ENCODE results near the gene MAP7D3.

MAP7D3 gene

DNA sequence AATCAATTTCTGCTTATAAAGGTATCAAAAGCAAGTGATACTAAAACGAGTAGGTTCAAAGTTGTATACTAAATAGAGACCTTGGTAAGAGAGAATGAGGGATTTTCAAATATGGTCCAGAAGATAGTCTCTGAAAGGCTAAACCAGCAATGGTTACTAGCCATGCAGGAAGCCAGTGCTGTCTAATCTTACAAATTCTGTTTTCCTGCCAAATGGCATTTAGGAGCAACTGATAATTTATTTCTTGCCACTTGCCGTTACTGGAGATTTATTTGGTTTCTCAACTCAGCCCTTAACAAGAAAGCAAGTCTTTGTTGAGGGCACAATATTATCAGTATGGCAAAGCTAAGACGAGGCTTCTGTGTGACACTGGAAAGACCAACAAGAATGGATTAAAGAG, 47.2 kb downstream of the MAP7D3 start:
- TF ChIP-seq, protein P1, sequence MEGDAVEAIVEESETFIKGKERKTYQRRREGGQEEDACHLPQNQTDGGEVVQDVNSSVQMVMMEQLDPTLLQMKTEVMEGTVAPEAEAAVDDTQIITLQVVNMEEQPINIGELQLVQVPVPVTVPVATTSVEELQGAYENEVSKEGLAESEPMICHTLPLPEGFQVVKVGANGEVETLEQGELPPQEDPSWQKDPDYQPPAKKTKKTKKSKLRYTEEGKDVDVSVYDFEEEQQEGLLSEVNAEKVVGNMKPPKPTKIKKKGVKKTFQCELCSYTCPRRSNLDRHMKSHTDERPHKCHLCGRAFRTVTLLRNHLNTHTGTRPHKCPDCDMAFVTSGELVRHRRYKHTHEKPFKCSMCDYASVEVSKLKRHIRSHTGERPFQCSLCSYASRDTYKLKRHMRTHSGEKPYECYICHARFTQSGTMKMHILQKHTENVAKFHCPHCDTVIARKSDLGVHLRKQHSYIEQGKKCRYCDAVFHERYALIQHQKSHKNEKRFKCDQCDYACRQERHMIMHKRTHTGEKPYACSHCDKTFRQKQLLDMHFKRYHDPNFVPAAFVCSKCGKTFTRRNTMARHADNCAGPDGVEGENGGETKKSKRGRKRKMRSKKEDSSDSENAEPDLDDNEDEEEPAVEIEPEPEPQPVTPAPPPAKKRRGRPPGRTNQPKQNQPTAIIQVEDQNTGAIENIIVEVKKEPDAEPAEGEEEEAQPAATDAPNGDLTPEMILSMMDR (IDR thresholded peaks at IDR 0.05; ENCODE audit: borderline replicate concordance, control extremely low read depth, extremely low read depth, insufficient read depth, missing control alignments), result no peak
- in situ Hi-C loops (cut with MboI; ENCODE audit: low sequenced_read_pairs, unreplicated experiment), result no loop called here
- DNase-seq (ENCODE audit: low spot score), result no peak

DNA sequence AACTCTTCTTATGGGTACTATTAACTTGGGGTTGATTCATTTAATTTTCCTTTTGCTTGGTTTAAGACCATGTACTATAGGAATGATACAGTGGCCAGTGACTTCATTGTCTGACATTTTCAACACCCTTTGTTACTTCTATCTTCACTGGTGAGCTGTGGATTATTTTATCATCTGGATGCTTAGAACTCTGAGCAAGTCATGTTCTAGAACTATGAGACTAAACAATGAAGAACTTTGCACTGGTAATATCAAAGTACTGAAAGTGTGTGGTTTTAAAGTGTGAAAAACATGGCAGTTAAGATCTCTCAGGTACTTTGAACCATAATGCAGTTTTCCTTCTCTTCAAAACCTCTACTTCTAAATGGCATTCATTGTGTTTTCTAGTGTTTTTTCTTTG, 47.8 kb downstream of the MAP7D3 start:
- in situ Hi-C loops (cut with MboI; ENCODE audit: low sequenced_read_pairs, unreplicated experiment), result no loop called here
- TF ChIP-seq, protein P1 (IDR thresholded peaks at IDR 0.05; ENCODE audit: borderline replicate concordance, control extremely low read depth, extremely low read depth, insufficient read depth, missing control alignments), result no peak
- no peak for DNase-seq (ENCODE audit: low spot score)

DNA sequence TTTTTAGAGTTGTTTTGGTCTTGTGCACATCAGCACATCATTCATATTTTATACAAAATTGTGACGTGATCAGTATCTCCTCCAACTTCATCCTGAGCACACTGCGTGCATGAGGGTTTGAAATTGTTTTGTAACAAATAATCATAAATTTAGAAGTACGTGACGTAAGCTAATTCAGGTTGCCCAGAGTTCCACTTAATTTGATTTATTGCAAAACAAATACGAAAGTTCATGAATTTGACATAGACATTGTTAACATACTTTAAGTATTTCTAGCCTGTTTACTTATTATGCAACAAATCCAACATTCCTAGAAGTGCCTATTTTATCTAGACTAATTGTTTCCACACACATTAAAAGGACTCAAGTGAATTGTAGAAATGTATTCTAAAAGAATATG, 48.3 kb downstream of the MAP7D3 start:
- DNase-seq (ENCODE audit: low spot score), result no peak
- in situ Hi-C loops (cut with MboI; ENCODE audit: low sequenced_read_pairs, unreplicated experiment), result no loop called here
- TF ChIP-seq, protein P1 (IDR thresholded peaks at IDR 0.05; ENCODE audit: borderline replicate concordance, control extremely low read depth, extremely low read depth, insufficient read depth, missing control alignments), result no peak

DNA sequence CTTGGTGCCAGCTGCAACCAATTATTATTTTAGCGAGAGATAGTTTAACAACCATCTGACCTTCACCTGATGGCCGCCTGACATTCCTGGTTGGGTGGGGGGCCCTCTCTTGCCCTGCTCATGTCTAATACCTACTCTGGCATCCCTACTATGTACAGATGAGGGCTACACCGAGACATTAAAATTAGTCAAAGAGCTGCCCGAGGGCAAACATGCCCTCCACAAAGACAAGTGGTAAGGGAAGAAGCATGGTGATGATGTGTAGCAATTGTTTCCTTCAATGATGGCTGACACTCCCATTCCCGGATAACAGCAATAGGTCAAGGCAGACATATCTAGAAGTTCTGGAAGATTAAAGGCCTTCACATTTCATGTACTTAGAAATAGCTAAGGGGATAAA, 49.6 kb downstream of the MAP7D3 start:
- no peak for DNase-seq (ENCODE audit: low spot score)
- in situ Hi-C loops (cut with MboI; ENCODE audit: low sequenced_read_pairs, unreplicated experiment), result no loop called here
- TF ChIP-seq, protein P1 (IDR thresholded peaks at IDR 0.05; ENCODE audit: borderline replicate concordance, control extremely low read depth, extremely low read depth, insufficient read depth, missing control alignments), result no peak

DNA sequence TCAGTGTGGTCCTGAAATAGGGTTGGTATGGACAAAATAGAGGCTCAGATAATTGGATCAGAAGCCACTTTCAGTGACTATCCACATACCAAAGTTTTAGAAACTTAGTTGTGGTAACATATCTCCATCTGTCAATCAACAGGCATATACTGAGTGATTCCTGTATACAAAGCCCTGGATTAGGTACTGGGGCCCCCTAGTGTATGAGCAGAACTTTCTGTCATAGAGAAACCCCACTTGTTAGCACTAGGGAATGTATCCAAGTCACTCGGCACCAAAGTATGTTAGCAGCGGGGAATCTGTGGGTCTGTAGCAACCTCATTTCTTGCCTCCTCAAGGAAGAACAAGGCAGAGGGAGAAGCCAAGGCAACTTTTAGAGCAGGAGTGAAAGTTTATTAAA, 50.7 kb downstream of the MAP7D3 start:
- in situ Hi-C loops (cut with MboI; ENCODE audit: low sequenced_read_pairs, unreplicated experiment), result no loop called here
- TF ChIP-seq, protein P1 (IDR thresholded peaks at IDR 0.05; ENCODE audit: borderline replicate concordance, control extremely low read depth, extremely low read depth, insufficient read depth, missing control alignments), result peak; percentile 8
- DNase-seq (ENCODE audit: low spot score), result no peak

DNA sequence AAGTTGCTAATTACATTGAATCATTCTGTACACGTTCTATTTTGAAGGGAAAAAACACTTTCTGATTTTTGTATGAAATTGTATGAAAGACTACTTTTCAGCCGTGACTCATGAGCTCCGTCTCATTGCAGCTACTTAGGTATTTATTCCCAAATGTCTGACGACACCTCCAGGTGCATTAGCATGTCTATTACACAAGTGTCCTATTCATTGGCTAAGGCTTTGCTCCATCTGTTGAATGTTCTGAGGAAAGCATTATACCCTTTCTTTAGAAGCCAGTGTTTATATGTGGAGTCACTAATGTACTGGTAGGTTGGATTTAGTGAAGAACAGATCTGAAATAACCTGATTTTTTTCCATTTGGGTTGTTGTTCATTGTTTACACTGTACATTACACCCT, 51.8 kb downstream of the MAP7D3 start:
- TF ChIP-seq, protein P1 (IDR thresholded peaks at IDR 0.05; ENCODE audit: borderline replicate concordance, control extremely low read depth, extremely low read depth, insufficient read depth, missing control alignments), result no peak
- in situ Hi-C loops (cut with MboI; ENCODE audit: low sequenced_read_pairs, unreplicated experiment), result no loop called here
- no peak for DNase-seq (ENCODE audit: low spot score)
